Posterior cingulate gyrus (tissue), 11 donors: ENCODE results near the gene ZNF277.

ENCODE experiments used
- DNase-seq, 10 donors: peaks; one replicate each; pipeline versions ENCODE4 v3.0.0 to v3.0.0-alpha.2; 2020 to 2021; ENCODE audit warnings: mixed read lengths in 3 of 10
- intact Hi-C: fragments of 100-400 bp; cut with DNase I; formaldehyde crosslinking; loops from one replicate; pipeline ENCODE4 v1.15.1; 2023

The ZNF277 gene

GRCh38 chr7:112183266-112183665 lies 23.2 kb upstream of the ZNF277 start:
- intact Hi-C loops = no loop called here
- no peak for DNase-seq

DNA sequence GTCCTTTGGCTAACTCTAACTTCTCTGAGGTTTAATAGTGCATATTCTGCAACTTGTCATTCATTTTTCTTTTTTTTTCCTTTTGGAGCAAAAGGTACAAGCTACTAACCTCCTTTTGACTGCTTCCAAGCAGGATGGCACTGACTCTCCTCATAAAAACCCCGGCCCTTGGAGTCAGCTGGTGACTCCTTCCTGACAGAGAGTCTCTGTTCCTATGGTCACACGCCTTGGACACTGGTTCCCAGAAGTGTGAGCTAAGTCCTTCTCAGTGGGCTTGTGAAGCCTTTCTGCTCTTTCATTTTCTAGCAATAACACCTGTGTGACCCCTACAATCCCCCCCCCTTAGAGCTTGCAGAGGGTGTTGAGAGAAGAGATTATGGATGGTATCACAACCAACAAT lies 22.0 kb upstream of the ZNF277 start:
- DNase-seq = peak in 4 of 10 donors; percentile 19 to 83 (median 48)
- intact Hi-C loops = no loop called here

DNA sequence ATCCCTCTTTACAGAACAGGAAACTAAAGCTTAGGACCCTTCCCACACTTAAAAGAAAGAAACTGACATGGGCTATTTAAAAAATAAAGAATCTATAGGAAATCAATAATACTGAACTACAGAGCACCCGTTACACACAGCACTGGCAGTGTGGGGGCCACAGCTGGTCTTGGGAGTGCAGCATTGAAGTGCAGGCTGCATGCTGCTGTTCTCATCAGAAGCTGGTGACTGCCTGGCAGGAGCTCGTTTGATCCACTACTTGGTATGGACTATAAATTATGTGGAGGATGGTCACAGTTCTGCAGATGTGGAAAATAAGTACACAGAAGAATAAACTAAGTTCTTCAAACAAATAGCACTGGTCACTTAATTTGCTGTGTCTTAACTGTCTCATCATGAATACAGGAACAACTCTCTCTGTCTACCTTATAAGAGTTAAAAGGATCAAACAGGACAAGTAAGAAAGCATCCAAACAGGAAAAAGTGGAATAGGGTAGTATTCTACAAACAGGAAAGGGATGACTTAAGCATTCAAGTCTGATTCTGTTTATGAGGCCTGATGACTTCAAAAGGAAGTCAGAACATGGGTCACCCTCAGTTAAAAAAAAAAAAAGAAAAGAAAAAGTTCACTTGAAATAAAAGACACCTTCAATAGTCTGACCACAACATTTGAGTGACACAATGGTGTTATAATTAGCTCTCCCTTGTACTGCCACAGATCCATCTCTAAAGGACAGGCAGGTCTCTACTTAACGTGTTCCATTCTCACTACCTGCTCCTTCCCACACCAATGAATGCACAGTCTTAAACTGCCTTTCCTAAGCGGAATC lies 21.3 kb upstream of the ZNF277 start:
- intact Hi-C loops = no loop called here
- DNase-seq = peak in 2 of 10 donors; percentile 28 to 84

- intact Hi-C loops = no loop called here
- no peak for DNase-seq
Observed at GRCh38 chr7:112186300-112186699, 20.2 kb upstream of the ZNF277 start.

DNA sequence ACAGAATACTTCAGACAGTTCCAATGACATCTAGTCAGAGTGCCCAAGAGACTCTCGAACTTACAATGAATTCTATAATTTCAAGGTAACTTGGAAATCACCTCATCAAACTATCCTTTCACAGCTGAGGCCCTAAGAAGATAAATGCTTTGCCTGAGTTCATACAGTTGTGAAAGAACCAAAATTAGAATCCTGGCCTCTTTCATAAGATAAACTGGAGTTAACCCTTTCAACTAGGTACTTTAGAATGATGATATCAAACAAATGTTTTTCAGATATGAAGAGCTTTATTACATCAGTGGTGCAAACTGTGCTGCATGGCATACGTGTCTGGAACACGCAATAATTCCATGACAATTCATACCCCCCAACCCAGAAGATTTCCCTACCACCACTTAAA lies 18.2 kb upstream of the ZNF277 start:
- intact Hi-C loops = no loop called here
- no peak for DNase-seq

- no peak for DNase-seq
- intact Hi-C loops = no loop called here
Observed at GRCh38 chr7:112189691-112190090, 16.8 kb upstream of the ZNF277 start.

DNA sequence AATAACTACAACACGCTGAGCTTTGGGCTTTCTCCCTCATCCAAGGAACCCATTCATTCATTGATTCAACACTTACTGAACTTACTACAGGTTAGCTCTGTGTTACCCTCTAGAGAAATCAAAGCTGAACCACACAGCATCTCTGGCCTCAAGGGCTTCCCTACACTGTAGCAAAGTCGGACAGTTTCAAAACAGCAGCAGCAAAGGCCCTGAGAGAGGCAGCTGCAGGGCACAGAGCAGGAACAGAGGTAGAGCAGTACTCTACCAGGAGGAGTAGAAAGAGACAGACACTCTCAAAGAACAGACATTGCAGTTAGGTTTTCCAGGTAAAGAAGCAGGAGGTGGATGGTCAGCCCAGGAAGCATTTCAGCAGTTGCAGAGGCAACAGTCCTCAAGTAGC lies 16.4 kb upstream of the ZNF277 start:
- intact Hi-C loops = no loop called here
- DNase-seq = no peak

DNA sequence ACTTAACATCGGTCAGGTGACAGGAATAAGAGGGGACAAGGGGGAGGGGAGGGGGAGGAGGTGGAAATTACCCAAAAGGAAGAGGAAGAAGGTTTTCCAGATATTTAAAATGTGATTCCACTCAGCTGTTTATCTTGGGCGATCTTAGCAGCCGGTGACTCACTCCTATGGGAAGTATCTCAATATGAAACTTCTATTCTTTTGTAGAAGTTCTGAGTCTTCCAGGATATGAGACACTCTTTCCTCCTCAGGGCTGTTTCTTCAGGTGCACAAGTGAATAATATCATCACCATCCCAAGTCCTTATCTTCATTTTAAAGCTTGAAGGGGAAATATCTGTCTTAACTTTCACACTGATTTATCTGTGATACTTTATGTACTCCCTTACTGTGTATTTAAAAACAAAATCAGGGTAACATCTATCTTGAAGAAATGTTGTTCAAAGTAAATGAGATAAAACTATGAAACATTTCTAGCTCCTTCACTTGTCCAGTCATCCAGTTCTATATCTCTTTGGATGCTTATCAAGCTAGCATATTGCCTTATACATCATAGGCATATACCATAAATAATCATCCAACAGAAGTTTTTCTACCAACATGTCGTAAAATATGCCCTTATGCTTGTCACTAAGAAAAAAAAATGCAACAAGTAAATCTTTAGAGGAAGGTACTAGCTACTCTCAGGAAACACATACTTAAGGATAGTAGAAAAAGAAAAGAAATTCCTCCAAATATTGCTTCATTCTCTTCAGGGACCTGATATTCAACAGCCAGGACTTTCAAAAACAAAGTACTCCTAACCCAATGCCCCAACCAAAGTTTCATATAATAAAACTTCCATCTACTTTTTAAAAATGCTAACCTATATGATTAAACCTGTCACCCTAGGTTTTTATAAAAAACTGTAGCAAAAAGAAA lies 14.0 kb upstream of the ZNF277 start:
- no peak for DNase-seq
- intact Hi-C loops = no loop called here

GRCh38 chr7:112193915-112194502 lies 12.5 kb upstream of the ZNF277 start:
- intact Hi-C loops = no loop called here

DNA sequence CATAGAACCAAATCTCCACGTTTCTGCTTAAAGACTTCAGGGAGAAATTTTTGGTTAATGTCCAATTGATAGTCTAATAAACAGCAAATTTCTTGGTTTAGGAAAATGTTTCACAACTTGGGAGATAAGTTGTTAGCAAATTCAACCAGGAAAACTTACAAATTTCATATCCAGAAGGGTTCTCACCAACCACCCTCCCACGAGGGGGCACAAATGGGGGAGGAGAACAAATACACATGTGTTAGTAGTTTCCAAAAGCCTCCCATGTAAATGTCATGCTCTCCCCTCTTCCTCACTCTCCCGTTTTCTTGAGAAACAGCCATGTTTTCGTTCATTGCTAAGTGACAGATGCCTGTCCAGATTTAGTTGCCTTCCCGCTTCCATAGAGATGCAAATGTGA lies 10.8 kb upstream of the ZNF277 start:
- intact Hi-C loops = no loop called here
- peak in 1 of 10 donors; percentile 29 for DNase-seq

More at GRCh38 chr7:112193915-112194502, 12.5 kb upstream of the ZNF277 start:
- no peak for DNase-seq

DNA sequence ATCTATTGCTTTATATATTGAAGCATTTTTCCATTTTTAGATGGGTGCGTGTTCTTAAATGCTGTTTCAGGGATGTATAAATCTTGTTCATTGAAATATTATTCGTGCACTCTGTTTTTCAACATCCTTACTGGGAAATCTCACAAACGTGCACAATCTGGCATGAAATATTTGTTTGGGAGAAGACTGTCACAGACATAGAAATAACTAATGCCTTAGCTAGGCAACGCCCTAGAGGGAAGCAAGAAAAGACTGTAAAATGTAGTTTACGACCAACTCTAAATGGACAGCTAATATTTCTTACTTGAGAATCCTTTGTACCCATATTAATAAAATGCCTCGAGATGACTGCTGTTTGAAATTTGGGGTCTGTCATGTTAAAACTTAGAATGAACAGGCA lies 9.2 kb upstream of the ZNF277 start:
- intact Hi-C loops = no loop called here
- no peak for DNase-seq

DNA sequence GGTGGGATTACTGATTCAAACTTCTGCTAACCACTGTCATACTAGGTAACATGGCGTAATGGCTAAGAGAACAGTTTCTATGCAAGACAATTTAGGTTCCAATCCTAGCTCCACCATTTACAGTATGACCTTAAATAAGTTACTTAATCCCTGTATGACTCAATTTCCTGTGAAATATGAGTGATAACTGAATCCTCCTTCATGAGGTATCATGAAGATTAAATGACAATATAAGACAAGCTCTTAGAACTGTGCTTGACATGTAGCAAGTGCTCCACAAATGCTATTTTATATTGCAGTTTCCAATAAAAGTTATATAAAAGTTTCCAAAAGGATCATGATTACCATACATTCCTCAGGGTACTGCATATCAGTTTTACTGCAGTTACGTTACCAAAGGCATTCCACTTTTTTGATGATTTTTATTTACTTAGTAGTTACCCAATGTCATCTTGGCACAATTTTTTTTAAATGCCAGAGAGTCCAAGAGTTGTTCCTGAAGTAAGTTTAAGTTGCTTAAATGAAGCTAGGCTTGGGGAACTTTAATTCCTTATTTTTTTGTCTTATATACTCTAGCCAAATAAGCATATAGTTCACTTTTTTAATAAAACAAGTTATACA lies 7.3 kb upstream of the ZNF277 start:
- no peak for DNase-seq
- intact Hi-C loops = no loop called here

- intact Hi-C loops = loop anchor here (10.0 kb wide), 2 partner anchors 245 to 445 kb away; no protein-coding TSS in a partner anchor
- no peak for DNase-seq
Observed at GRCh38 chr7:112199672-112200071, 6.8 kb upstream of the ZNF277 start.

- intact Hi-C loops = loop anchor here (10.0 kb wide), 2 partner anchors 247 to 447 kb away; no protein-coding TSS in a partner anchor
- DNase-seq = no peak
Observed at GRCh38 chr7:112201411-112201810, 5.1 kb upstream of the ZNF277 start.

GRCh38 chr7:112201839-112202238 lies 4.7 kb upstream of the ZNF277 start:
- intact Hi-C loops = loop anchor here (10.0 kb wide), 2 partner anchors 247 to 447 kb away; no protein-coding TSS in a partner anchor

DNA sequence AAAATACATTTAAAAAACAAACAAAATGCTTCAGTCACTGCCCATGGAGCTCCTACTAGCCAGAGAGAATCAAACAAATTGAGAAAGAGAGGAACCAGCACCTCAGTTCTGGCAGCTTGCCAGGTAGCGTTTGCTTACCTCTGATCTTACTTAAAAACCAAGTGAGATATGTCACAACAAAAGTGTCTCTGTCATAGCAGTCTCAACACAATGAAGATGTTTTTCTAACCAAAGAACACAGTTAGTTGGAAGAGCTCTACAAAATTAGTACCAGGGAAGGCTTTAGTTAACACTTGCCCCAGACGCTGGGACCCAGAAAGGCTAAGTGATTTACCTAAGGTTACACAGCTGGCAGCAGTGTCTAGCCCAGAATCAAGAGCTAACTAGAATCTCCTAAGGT lies 3.7 kb upstream of the ZNF277 start:
- no peak for DNase-seq

More at GRCh38 chr7:112201839-112202238, 4.7 kb upstream of the ZNF277 start:
- DNase-seq = no peak

DNA sequence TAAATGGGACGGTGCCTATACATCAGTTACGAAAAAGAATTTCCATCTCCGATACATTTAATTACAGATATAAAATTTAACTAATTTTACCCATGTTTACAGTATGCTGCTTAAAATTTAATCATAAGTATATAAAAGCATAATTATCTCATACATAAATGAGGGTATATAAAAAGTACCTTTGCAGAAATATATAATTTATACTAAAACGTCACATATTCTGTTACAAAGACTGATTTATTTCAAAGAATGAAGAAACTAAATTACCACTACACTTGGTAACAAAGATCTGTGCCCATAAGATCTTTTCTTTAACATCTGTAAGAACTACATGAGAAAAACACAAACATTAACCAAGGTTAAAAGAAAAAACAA lies 3.1 kb upstream of the ZNF277 start:
- DNase-seq = no peak
- intact Hi-C loops = loop anchor here (10.0 kb wide), 2 partner anchors 249 to 449 kb away; no protein-coding TSS in a partner anchor

More for the DNA sequence above, 3.7 kb upstream of the ZNF277 start:
- intact Hi-C loops = loop anchor here (10.0 kb wide), 2 partner anchors 248 to 448 kb away; no protein-coding TSS in a partner anchor

GRCh38 chr7:112204499-112205342 lies 1.8 kb upstream of the ZNF277 start:
- DNase-seq = peak in 1 of 10 donors; percentile 18
- intact Hi-C loops = loop anchor here (5.0 to 10.0 kb wide), 4 partner anchors 42 to 450 kb away; no protein-coding TSS in a partner anchor
